ENCODE measurements around the gene DHX15.

DHX15 gene

GRCh38 chr4:24519649-24520048 is 64.7 kb downstream of the DHX15 start:
- TF ChIP-seq, protein P1, sequence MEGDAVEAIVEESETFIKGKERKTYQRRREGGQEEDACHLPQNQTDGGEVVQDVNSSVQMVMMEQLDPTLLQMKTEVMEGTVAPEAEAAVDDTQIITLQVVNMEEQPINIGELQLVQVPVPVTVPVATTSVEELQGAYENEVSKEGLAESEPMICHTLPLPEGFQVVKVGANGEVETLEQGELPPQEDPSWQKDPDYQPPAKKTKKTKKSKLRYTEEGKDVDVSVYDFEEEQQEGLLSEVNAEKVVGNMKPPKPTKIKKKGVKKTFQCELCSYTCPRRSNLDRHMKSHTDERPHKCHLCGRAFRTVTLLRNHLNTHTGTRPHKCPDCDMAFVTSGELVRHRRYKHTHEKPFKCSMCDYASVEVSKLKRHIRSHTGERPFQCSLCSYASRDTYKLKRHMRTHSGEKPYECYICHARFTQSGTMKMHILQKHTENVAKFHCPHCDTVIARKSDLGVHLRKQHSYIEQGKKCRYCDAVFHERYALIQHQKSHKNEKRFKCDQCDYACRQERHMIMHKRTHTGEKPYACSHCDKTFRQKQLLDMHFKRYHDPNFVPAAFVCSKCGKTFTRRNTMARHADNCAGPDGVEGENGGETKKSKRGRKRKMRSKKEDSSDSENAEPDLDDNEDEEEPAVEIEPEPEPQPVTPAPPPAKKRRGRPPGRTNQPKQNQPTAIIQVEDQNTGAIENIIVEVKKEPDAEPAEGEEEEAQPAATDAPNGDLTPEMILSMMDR (IDR thresholded peaks at IDR 0.05; ENCODE audit: low read depth, low read length), result no peak
- DNase-seq (ENCODE audit: extremely low read depth, low read depth), result no peak

DNA sequence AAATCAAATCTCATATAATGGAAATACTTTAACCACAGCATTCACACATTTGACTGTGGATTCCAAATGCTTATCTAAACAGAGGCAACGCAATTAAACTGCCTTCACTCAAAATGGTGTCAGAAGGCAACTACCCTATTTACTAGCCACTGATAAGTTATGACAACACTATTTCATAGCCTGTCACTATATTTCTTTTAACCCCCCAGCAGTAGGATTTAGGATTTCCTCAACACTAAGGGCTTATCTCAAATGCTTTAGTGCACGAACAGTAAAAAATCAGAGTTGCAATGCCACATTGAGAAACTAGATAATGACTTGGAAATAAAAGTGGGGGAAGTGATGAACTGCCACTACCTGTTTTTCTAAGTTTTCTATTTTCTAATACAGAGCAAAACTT is 66.7 kb downstream of the DHX15 start:
- TF ChIP-seq, protein P1 (IDR thresholded peaks at IDR 0.05; ENCODE audit: low read depth, low read length), result no peak
- DNase-seq (ENCODE audit: extremely low read depth, low read depth), result no peak

- TF ChIP-seq, protein P1 (IDR thresholded peaks at IDR 0.05; ENCODE audit: low read depth, low read length), result no peak
- DNase-seq (ENCODE audit: extremely low read depth, low read depth), result no peak
Measured at GRCh38 chr4:24516926-24517325, 67.4 kb downstream of the DHX15 start.

DNA sequence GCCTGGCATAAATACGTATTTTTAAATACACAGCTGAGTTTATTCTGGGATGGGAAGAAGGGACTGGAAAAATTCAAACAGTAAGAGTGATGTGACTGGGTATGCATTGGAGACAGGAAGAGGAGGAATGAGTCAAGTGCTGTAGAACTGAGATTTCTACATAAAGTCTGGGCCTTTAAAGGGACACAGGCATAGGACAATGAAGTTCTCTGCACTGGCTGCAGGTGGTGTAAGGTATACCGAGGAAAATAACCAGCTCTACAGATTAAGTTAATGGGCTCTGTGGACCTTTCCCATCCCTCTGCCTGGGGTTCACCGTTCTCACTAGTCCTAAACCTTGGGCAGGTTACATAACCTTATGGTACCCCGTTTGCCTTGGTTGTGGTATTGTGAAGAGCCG is 68.7 kb downstream of the DHX15 start:
- TF ChIP-seq, protein P1 (IDR thresholded peaks at IDR 0.05; ENCODE audit: low read depth, low read length), result no peak
- no peak for DNase-seq (ENCODE audit: extremely low read depth, low read depth)

GRCh38 chr4:24514808-24515207 is 69.5 kb downstream of the DHX15 start:
- DNase-seq (ENCODE audit: extremely low read depth, low read depth), result no peak
- TF ChIP-seq, protein P1 (IDR thresholded peaks at IDR 0.05; ENCODE audit: low read depth, low read length), result peak; percentile 13; the same call in 1 of the 2 replicates

DNA sequence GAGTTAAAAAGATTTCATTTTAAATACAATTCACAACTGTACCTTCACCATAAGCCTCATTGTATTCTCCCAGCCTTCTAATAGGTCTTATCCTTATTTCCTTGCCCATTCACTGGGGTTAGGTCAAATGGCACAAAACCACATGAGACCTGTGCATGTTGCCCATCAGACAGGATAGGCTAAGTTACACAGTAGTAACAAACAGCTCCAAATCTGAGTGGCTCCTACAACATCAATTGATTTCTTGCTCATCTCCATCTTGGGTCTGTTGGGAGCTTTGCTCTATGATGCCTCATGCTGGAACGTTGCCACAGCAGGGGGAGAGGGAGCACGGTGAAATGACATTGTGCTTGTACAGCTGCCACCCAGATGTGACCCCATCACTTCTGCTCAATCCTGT is 70.6 kb downstream of the DHX15 start:
- DNase-seq (ENCODE audit: extremely low read depth, low read depth), result no peak
- TF ChIP-seq, protein P1 (IDR thresholded peaks at IDR 0.05; ENCODE audit: low read depth, low read length), result no peak

GRCh38 chr4:24511371-24512063 is 72.8 kb downstream of the DHX15 start:
- TF ChIP-seq, protein P1 (IDR thresholded peaks at IDR 0.05; ENCODE audit: low read depth, low read length), result no peak
- DNase-seq (ENCODE audit: extremely low read depth, low read depth), result no peak
